Stimulated activated CD8-positive, alpha-beta memory T cell treated with anti-CD3 and anti-CD28 coated beads, Interleukin-7, amount 100 ng/mL, for 1 hour (primary cell): ENCODE results near the gene DHRS1.

Source experiments
- DNase-seq, 2 donors: peaks; one replicate each; pipeline ENCODE4 v3.0.0-alpha.2; 2020; ENCODE audit warnings: low read depth in 2 of 2

DHRS1 gene

GRCh38 chr14:24282736-24283135 is 16.8 kb downstream of the DHRS1 start:
- DNase-seq: no peak

GRCh38 chr14:24281636-24282035 is 17.9 kb downstream of the DHRS1 start:
- DNase-seq: no peak

GRCh38 chr14:24280797-24281460 is 18.7 kb downstream of the DHRS1 start:
- DNase-seq: no peak

DNA sequence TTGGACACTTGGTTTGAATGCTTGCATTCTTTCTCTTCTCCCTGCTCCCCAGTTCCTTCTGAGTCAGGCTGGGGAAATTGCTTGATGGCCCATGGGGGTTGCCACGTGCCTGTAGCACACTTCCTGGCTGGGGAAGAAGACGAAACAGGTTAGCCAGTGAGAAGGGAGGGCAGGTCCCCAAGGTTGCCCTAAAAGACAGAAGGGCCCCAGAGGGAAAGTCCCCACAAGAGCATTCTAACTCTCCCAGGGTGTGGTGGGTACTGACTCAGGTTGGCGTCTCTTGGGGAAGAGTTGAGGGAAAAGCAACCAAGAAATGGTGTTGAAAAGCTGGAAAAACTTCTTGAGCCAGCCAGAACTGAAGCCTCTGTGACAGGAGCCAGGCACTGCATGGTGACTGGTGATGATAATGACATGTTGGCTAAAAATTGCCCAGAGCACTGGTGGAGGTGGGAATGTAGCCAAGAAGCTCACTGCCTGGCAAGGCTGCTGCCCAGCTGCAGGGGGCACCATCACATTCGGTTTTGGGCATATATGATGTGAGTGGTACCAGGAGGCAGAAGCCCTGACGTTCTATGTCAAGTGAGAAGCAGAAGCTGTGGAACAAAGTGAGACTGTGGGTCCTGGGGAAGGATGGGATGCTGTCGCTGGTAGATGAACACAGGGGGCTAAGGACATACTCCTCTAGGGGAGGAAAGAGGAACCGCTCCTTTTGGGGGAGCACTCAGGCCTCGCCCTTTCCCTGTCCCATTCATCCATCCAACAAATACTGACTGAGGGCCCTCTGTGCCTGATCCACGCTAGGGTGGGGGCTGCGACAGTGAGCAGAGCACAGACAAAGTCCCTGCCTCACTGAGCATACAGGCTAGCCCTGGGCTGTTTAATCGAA is 20.0 kb downstream of the DHRS1 start:
- no peak for DNase-seq

GRCh38 chr14:24278424-24278823 is 21.2 kb downstream of the DHRS1 start:
- no peak for DNase-seq

GRCh38 chr14:24277606-24278321 is 21.8 kb downstream of the DHRS1 start:
- no peak for DNase-seq

GRCh38 chr14:24277071-24277470 is 22.5 kb downstream of the DHRS1 start:
- DNase-seq: no peak

GRCh38 chr14:24274101-24274543 is 25.5 kb downstream of the DHRS1 start:
- no peak for DNase-seq

- no peak for DNase-seq
Measured at GRCh38 chr14:24273422-24273998, 26.1 kb downstream of the DHRS1 start.

GRCh38 chr14:24272467-24272866 is 27.1 kb downstream of the DHRS1 start:
- no peak for DNase-seq

DNA sequence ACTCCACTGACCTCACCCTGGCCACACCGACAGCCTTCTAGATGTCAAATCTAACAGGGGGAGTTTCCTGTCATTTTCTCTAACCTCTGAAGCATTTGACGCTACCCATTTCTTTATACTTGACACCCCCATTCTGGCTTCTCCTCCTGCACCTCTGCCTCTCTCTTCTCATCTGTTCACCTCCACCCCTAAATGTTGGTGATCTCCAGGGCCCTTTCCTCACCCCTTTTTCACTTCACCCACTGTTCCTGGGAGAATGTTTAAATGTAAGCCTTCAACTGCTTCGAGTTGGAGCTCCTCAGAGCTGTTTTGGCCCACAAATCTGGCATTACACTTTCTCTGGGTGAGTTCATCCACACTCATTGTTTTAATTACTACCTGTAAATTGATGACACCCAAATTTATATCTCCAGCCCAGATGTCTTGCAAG is 27.7 kb downstream of the DHRS1 start:
- no peak for DNase-seq

DNA sequence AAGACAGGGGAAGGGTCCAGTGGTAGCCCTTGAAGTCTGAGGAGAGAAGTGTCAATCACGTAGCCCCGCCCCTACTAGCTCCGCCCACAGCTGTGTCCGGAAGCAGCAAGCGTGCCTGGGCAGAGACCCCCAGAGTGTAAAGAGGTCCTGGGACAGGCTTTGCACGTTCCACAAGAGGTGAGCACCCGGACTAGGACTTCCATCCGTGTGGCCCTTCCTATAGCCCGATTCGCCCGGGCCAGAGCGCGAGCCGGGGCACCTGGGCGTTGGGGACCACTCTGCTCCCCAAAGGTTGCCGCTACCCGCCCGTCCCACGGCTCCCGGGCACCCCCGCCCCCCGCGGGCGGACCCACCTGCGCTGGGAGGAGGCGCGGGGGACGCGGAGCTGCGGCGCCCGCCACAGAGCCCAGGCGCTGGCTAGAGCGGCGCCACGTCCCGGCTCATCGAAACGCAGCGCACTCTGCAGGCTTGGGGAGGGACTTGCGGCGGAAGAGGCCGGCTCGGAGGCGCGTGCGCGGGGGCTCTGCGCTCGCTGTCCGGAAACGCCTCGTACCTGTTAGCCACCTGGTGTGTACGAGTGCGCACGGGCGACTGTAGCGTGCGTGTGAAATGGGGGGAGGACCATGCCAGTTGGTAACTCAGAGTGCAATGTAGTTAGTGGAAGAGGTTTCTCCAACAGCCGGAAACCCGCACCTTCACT is 28.3 kb downstream of the DHRS1 start, which contains the start of gene RABGGTA:
Gene RABGGTA (minus strand): TSS at position 464 of the 700 bp plus-strand sequence. CDS start 482 bp downstream, outside the sequence.
- peak; percentile 79 to 81 for DNase-seq

GRCh38 chr14:24270537-24271133 is 28.9 kb downstream of the DHRS1 start:
- no peak for DNase-seq

DNA sequence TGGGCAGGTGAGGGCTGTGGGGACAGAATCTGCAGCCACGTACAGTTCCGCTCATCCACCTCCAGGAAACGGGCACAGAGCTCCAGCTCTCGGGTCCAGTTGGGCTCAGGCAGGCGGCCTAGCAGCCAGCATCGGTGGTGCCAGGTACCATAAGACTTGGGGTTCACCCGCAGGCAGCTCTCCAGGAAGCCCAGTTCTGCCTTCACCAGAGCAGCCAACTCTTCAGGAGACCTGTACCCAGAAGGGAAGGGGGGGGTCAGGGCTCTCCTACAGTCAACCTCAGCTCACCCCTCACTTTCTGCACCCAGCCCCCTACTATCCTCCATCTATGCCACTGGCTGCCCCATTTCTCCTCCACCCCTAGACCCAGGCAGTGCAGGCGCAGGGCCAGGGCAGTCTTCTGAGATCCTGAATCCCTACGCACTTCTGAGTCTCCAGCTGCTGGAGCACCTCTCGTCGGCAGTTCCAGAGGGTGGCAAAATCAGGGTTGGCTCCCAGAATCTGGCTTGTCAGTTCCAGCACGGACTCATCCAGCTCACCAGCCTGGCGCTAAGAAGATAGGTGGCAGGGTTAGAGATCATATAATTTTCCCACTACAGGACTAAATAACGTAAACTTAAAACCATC is 29.6 kb downstream of the DHRS1 start:
- DNase-seq: no peak

- DNase-seq: no peak
Measured at GRCh38 chr14:24269368-24269767, 30.2 kb downstream of the DHRS1 start.

GRCh38 chr14:24268225-24268624 is 31.4 kb downstream of the DHRS1 start:
- no peak for DNase-seq

DNA sequence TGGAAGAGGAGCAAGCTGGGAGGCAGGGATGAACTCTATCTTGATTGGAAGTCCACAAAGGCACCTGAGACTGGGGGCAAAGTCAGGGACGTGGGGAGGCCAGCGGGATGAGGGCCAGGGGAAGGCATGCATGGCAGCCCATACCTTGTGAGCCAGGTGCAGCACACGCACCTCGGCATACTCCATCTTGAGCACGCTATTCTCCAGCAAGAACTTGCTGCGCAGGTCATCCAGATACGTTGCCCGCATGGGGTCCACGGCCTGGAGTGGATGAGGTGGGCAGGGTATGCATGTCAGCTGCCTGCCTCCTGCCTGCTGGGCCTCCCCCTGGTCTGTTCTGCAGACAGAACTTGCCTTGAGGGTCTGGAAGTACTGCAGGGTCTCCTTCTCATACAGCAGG is 32.1 kb downstream of the DHRS1 start:
- no peak for DNase-seq

DNA sequence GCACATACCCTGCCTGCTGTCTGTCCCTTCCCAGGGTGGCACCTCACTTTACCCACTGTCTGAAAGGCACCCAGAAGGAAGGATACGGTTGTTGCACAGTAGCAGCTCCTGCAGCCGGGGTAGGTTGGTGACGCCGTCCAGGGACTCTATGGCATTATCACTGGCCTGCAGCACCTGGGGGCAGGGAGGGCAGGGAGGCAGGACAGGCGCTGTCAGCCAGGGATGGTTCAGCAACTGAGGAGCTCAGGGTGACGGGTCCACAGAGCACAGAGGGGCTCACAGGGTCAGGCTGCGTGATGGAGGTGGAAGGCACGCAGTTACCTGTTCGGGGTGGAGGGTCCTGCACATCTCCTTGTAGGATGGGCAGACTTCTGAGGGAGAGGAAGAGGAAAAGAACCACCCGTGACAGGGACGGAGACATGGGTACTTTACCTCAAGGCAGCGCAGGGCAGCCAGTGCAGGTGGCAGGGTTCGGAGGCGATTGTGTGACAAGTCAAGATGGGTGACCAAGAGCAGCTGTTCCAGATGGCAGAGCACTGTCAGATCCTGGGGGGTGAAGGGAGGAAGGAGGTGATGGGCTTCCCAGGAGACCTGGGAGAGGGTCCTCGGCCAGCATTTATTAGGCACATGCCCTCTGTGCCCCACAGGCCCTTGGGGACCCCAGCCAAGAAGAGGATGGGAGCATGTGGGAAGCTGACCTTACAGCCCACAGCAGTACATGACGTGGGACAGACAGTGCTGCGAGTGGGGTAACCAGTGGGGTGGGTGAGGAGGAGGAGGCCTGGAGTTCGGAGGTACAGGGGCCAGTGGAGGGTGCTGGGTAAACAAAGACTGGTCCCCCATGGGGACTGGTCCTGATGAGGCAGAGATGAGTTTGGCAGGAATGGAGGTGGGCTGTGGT is 33.0 kb downstream of the DHRS1 start:
- DNase-seq: no peak

- no peak for DNase-seq
Measured at GRCh38 chr14:24264298-24264697, 35.3 kb downstream of the DHRS1 start.
